Right kidney (tissue), 1 donor: Measurements from ENCODE around the gene ZNF326.
"Not testable (repeated sequence)": the region's sequence is repeated elsewhere in the genome, so short reads cannot be mapped to it uniquely, and the experiment has no call there.

Source experiments
- DNase-seq: peaks from one replicate; pipeline ENCODE4 v3.0.0-alpha.2; 2016

The ZNF326 gene

GRCh38 chr1:89996450-89997110 lies 1.7 kb downstream of the ZNF326 start:
- DNase-seq, result no peak

GRCh38 chr1:89997152-89997551 lies 2.2 kb downstream of the ZNF326 start:
- DNase-seq, result not testable (repeated sequence)

- no peak for DNase-seq
Measured at GRCh38 chr1:89998306-89998705, 3.4 kb downstream of the ZNF326 start.

- DNase-seq, result no peak
Measured at GRCh38 chr1:89999208-89999607, 4.3 kb downstream of the ZNF326 start.

- no peak for DNase-seq
Measured at GRCh38 chr1:89999628-90000027, 4.7 kb downstream of the ZNF326 start.

GRCh38 chr1:90000934-90001676 lies 6.2 kb downstream of the ZNF326 start:
- no peak for DNase-seq

- DNase-seq, result no peak
Measured at GRCh38 chr1:90007979-90008404, 13.1 kb downstream of the ZNF326 start.

- DNase-seq, result no peak
Measured at GRCh38 chr1:90012300-90012699, 17.4 kb downstream of the ZNF326 start.

- no peak for DNase-seq
Measured at GRCh38 chr1:90023691-90024090, 28.8 kb downstream of the ZNF326 start.

GRCh38 chr1:90027281-90027680 lies 32.4 kb downstream of the ZNF326 start:
- no peak for DNase-seq

GRCh38 chr1:90039652-90040051 lies 44.7 kb downstream of the ZNF326 start:
- DNase-seq, result no peak

GRCh38 chr1:90043586-90043985 lies 48.7 kb downstream of the ZNF326 start:
- DNase-seq, result no peak

- DNase-seq, result no peak
Measured at GRCh38 chr1:90044346-90044745, 49.4 kb downstream of the ZNF326 start.

- DNase-seq, result no peak
Measured at GRCh38 chr1:90045853-90046563, 51.1 kb downstream of the ZNF326 start.

GRCh38 chr1:90046635-90047034 lies 51.7 kb downstream of the ZNF326 start:
- DNase-seq, result no peak

GRCh38 chr1:90048043-90048442 lies 53.1 kb downstream of the ZNF326 start:
- no peak for DNase-seq

GRCh38 chr1:90062700-90063643 lies 68.1 kb downstream of the ZNF326 start:
- DNase-seq, result not testable (repeated sequence)

- DNase-seq, result not testable (repeated sequence)
Measured at GRCh38 chr1:90064109-90064508, 69.2 kb downstream of the ZNF326 start.

- DNase-seq, result no peak
Measured at GRCh38 chr1:90067194-90067931, 72.5 kb downstream of the ZNF326 start.

GRCh38 chr1:90068611-90069280 lies 73.8 kb downstream of the ZNF326 start:
- DNase-seq, result no peak

- DNase-seq, result no peak
Measured at GRCh38 chr1:90074137-90074536, 79.2 kb downstream of the ZNF326 start.
